GM18517 (cell line): Measurements from ENCODE around the gene NUFIP1.
"Not testable (repeated sequence)": the region's sequence is repeated elsewhere in the genome, so short reads cannot be mapped to it uniquely, and the experiment has no call there.

Experiments
- ATAC-seq: cut with Tn5 transposase; IDR thresholded peaks from one replicate; pipeline ENCODE4 v1.9.1; 2021; ENCODE audit warnings: mild to moderate bottlenecking, moderate library complexity; ENCODE audit not compliant: unreplicated experiment

NUFIP1 gene

GRCh38 chr13:44920013-44920412 lies 69.3 kb downstream of the NUFIP1 start:
- no peak for ATAC-seq

- no peak for ATAC-seq
These were observed 70.0 kb downstream of the NUFIP1 start for GRCh38 chr13:44919104-44919804.

- peak; percentile 77 for ATAC-seq
These were observed 70.8 kb downstream of the NUFIP1 start for GRCh38 chr13:44918326-44919103.

- peak; percentile 82 for ATAC-seq
These were observed 71.5 kb downstream of the NUFIP1 start for GRCh38 chr13:44917589-44918325.

GRCh38 chr13:44912278-44913016 lies 76.8 kb downstream of the NUFIP1 start:
- ATAC-seq, result no peak

GRCh38 chr13:44908712-44909111 lies 80.6 kb downstream of the NUFIP1 start:
- ATAC-seq, result no peak

- ATAC-seq, result no peak
These were observed 81.0 kb downstream of the NUFIP1 start for GRCh38 chr13:44908266-44908665.

GRCh38 chr13:44906713-44907112 lies 82.6 kb downstream of the NUFIP1 start:
- no peak for ATAC-seq

- no peak for ATAC-seq
These were observed 83.0 kb downstream of the NUFIP1 start for GRCh38 chr13:44906230-44906629.

GRCh38 chr13:44905556-44905955 lies 83.7 kb downstream of the NUFIP1 start:
- no peak for ATAC-seq

- ATAC-seq, result no peak
These were observed 84.3 kb downstream of the NUFIP1 start for GRCh38 chr13:44904967-44905366.

GRCh38 chr13:44903574-44903985 lies 85.7 kb downstream of the NUFIP1 start:
- no peak for ATAC-seq

- ATAC-seq, result no peak
These were observed 86.5 kb downstream of the NUFIP1 start for GRCh38 chr13:44902738-44903137.

GRCh38 chr13:44899967-44900366 lies 89.3 kb downstream of the NUFIP1 start:
- no peak for ATAC-seq

GRCh38 chr13:44898308-44898707 lies 91.0 kb downstream of the NUFIP1 start:
- ATAC-seq, result not testable (repeated sequence)

- ATAC-seq, result no peak
These were observed 93.3 kb downstream of the NUFIP1 start for GRCh38 chr13:44895953-44896335.

- no peak for ATAC-seq
These were observed 93.9 kb downstream of the NUFIP1 start for GRCh38 chr13:44895264-44895952.

- no peak for ATAC-seq
These were observed 95.1 kb downstream of the NUFIP1 start for GRCh38 chr13:44894001-44894770.
